ENCODE data around the gene RIT2.
A peak's percentile ranks its signal among the peaks of the same experiment; 100 is the strongest.

Gene RIT2

GRCh38 chr18:43080671-43081070, 34.8 kb downstream of the RIT2 start:
- no peak for DNase-seq

GRCh38 chr18:43079422-43079821, 36.1 kb downstream of the RIT2 start:
- no peak for DNase-seq

- DNase-seq, result no peak
These were observed 36.9 kb downstream of the RIT2 start for GRCh38 chr18:43078478-43079092.

GRCh38 chr18:43077510-43078308, 37.8 kb downstream of the RIT2 start:
- DNase-seq, result no peak

- no peak for DNase-seq
These were observed 41.7 kb downstream of the RIT2 start for GRCh38 chr18:43073771-43074170.

GRCh38 chr18:43068781-43069180, 46.7 kb downstream of the RIT2 start:
- DNase-seq, result no peak

- no peak for DNase-seq
These were observed 47.9 kb downstream of the RIT2 start for GRCh38 chr18:43067570-43067969.

- no peak for DNase-seq
These were observed 53.7 kb downstream of the RIT2 start for GRCh38 chr18:43061816-43062215.

- DNase-seq, result no peak
These were observed 54.2 kb downstream of the RIT2 start for GRCh38 chr18:43061318-43061717.

GRCh38 chr18:43060020-43060419, 55.5 kb downstream of the RIT2 start:
- no peak for DNase-seq

GRCh38 chr18:43054815-43055519, 60.5 kb downstream of the RIT2 start:
- DNase-seq, result no peak

- DNase-seq, result no peak
These were observed 66.5 kb downstream of the RIT2 start for GRCh38 chr18:43049021-43049420.

- no peak for DNase-seq
These were observed 69.2 kb downstream of the RIT2 start for GRCh38 chr18:43046322-43046721.

- DNase-seq, result no peak
These were observed 71.9 kb downstream of the RIT2 start for GRCh38 chr18:43043626-43044025.

GRCh38 chr18:43040281-43040680, 75.2 kb downstream of the RIT2 start:
- no peak for DNase-seq

- DNase-seq, result no peak
These were observed 80.6 kb downstream of the RIT2 start for GRCh38 chr18:43034683-43035500.

- no peak for DNase-seq
These were observed 84.3 kb downstream of the RIT2 start for GRCh38 chr18:43031169-43031568.

- DNase-seq, result no peak
These were observed 86.1 kb downstream of the RIT2 start for GRCh38 chr18:43029414-43029813.

GRCh38 chr18:43022874-43023273, 92.6 kb downstream of the RIT2 start:
- DNase-seq, result no peak

- no peak for DNase-seq
These were observed 97.9 kb downstream of the RIT2 start for GRCh38 chr18:43017622-43018021.

GRCh38 chr18:43013486-43013885, 102.0 kb downstream of the RIT2 start:
- peak; percentile 67 for DNase-seq

GRCh38 chr18:43012951-43013350, 102.5 kb downstream of the RIT2 start:
- peak; percentile 53 for DNase-seq

GRCh38 chr18:43010611-43011010, 104.9 kb downstream of the RIT2 start:
- no peak for DNase-seq

Data from SHP77 treated with DMSO at 0.1 percent for 48 hours (cell line).